ENCODE measurements around the gene SNX7.

SNX7 gene

GRCh38 chr1:98698625-98699024 is 37.1 kb downstream of the SNX7 start:
- DNase-seq, result no peak

- no peak for DNase-seq
Observed at GRCh38 chr1:98700228-98700627, 38.7 kb downstream of the SNX7 start.

GRCh38 chr1:98702976-98703375 is 41.5 kb downstream of the SNX7 start:
- DNase-seq, result no peak

GRCh38 chr1:98704474-98704873 is 43.0 kb downstream of the SNX7 start:
- no peak for DNase-seq

GRCh38 chr1:98704971-98705370 is 43.5 kb downstream of the SNX7 start:
- no peak for DNase-seq

GRCh38 chr1:98705591-98705990 is 44.1 kb downstream of the SNX7 start:
- no peak for DNase-seq

GRCh38 chr1:98706173-98706843 is 44.8 kb downstream of the SNX7 start:
- no peak for DNase-seq

GRCh38 chr1:98707556-98707955 is 46.0 kb downstream of the SNX7 start:
- DNase-seq, result no peak

- DNase-seq, result no peak
Observed at GRCh38 chr1:98709906-98710305, 48.4 kb downstream of the SNX7 start.

- DNase-seq, result no peak
Observed at GRCh38 chr1:98723574-98723973, 62.1 kb downstream of the SNX7 start.

GRCh38 chr1:98732985-98733781 is 71.7 kb downstream of the SNX7 start:
- no peak for DNase-seq

- DNase-seq, result no peak
Observed at GRCh38 chr1:98733782-98734112, 72.2 kb downstream of the SNX7 start.

- no peak for DNase-seq
Observed at GRCh38 chr1:98735756-98736155, 74.2 kb downstream of the SNX7 start.

GRCh38 chr1:98737835-98738234 is 76.3 kb downstream of the SNX7 start:
- DNase-seq, result no peak

- DNase-seq, result no peak
Observed at GRCh38 chr1:98739762-98740161, 78.2 kb downstream of the SNX7 start.

- no peak for DNase-seq
Observed at GRCh38 chr1:98741164-98741563, 79.6 kb downstream of the SNX7 start.

- peak; percentile 33 for DNase-seq
Observed at GRCh38 chr1:98749152-98749756, 87.7 kb downstream of the SNX7 start.

- no peak for DNase-seq
Observed at GRCh38 chr1:98754176-98754575, 92.7 kb downstream of the SNX7 start.

GRCh38 chr1:98761219-98761865 is 99.8 kb downstream of the SNX7 start:
- no peak for DNase-seq

- no peak for DNase-seq
Observed at GRCh38 chr1:98763488-98764150, 102.1 kb downstream of the SNX7 start.

GRCh38 chr1:98764485-98764884 is 103.0 kb downstream of the SNX7 start:
- DNase-seq, result no peak

- no peak for DNase-seq
Observed at GRCh38 chr1:98766255-98766654, 104.7 kb downstream of the SNX7 start.

- no peak for DNase-seq
Observed at GRCh38 chr1:98769162-98769561, 107.6 kb downstream of the SNX7 start.

All from CD4-positive, alpha-beta T cell treated with Interleukin-17A for 1 hour (primary cell).